ENCODE results near the gene FBXL4. TPM values are rescaled to one million over a fixed set of nuclear protein-coding genes. Genes with fewer than 3 reads are reported as not detected.

FBXL4 gene
- total RNA-seq, 1 experiment from 2014 or later = 5.1 TPM

- H4K5ac ChIP-seq (ENCODE audit: insufficient read length, low read depth, low read length) = no peak overlapping the region
- no peak overlapping the region for H2BK12ac ChIP-seq (ENCODE audit: insufficient read length, low read depth, low read length)
- H3K79me2 ChIP-seq (ENCODE audit: insufficient read depth, low read length) = no peaks in the 10 kb centered on the region
- no peaks in the 10 kb centered on the region for H3K9me3 ChIP-seq (ENCODE audit: control insufficient read depth, low read depth, low read length)
- H2BK20ac ChIP-seq (ENCODE audit: low read depth, low read length, poor library complexity, severe bottlenecking) = no peak overlapping the region
- no peak overlapping the region for H3K9ac ChIP-seq (ENCODE audit: extremely low read depth, insufficient read length, low read length)
- H3K18ac ChIP-seq (ENCODE audit: insufficient read length, low read depth, low read length) = no peak overlapping the region
- no peaks in the 10 kb centered on the region for H3K23me2 ChIP-seq (ENCODE audit: insufficient read length, low read depth, low read length, poor library complexity, severe bottlenecking)
- H4K91ac ChIP-seq (ENCODE audit: insufficient read length, low read depth, low read length) = no peak overlapping the region
- Mint-ChIP-seq H3K36me3 (ENCODE audit: insufficient read depth in 1 of 3, low read depth in 3 of 3) (peaks cover 13 to 27% (median 15%) of the 10 kb centered on the region in 3 experiments), H3K27ac (no peak overlapping the region), H3K9me3 (peaks cover 8 to 10% of the 10 kb centered on the region in 2 experiments), H3K27me3 (ENCODE audit: low read depth) (no peaks in the 10 kb centered on the region), H3K4me3 (no peak overlapping the region), H3K4me1 (no peaks in the 10 kb centered on the region)
- H3K56ac ChIP-seq (ENCODE audit: insufficient read length, low read depth, low read length) = no peak overlapping the region
- H2AFZ ChIP-seq (ENCODE audit: low read length) = no peak overlapping the region
- H4K8ac ChIP-seq (replicated peaks; ENCODE audit: insufficient read length, low read depth, low read length) = no peak overlapping the region
- no peak overlapping the region for H2AK5ac ChIP-seq (ENCODE audit: insufficient read length, low read length)
- no peak overlapping the region for H3T11ph ChIP-seq (ENCODE audit: low read length)
- H3K27me3 ChIP-seq (ENCODE audit: insufficient read depth, low read length) = no peaks in the 10 kb centered on the region
- no CpG with 5 or more reads among the region's 4 CpGs for WGBS (ENCODE audit: extremely low coverage, insufficient read length, low lambda C conversion rate)
- H4K20me1 ChIP-seq (ENCODE audit: control insufficient read depth, insufficient read depth, insufficient read length) = no peaks in the 10 kb centered on the region
- no peak overlapping the region for H2BK5ac ChIP-seq (ENCODE audit: insufficient read length, low read length)
- H3K23ac ChIP-seq (ENCODE audit: insufficient read length, low read depth, low read length) = no peak overlapping the region
- H2BK120ac ChIP-seq (ENCODE audit: low read depth, low read length, poor library complexity, severe bottlenecking) = no peak overlapping the region
- no peak overlapping the region for H2BK15ac ChIP-seq (ENCODE audit: low read depth, low read length)
- no peak overlapping the region for H3K4me2 ChIP-seq (ENCODE audit: insufficient read depth, insufficient read length, low read length)
- H3K4me1 ChIP-seq (ENCODE audit: insufficient read depth, low read length) = no peaks in the 10 kb centered on the region
- H3K27ac ChIP-seq (ENCODE audit: insufficient read length, low read depth, low read length) = no peak overlapping the region
- no peak overlapping the region for H3K14ac ChIP-seq (ENCODE audit: insufficient read depth, low read length)
- H3K79me1 ChIP-seq (ENCODE audit: insufficient read depth, low read depth, low read length, poor library complexity, severe bottlenecking) = no peaks in the 10 kb centered on the region
- no peak for TF ChIP-seq CTCF (conservative IDR thresholded peaks at IDR 0.05)
- DNase-seq = no peak
- no peak overlapping the region for H3K4ac ChIP-seq (ENCODE audit: low read depth, low read length)
These were observed 42.0 kb downstream of the FBXL4 start for GRCh38 chr6:98905759-98906158.

Measured in H9 (cell line).